Nephron (organoid): Measurements from ENCODE around the gene FMR1.

ENCODE experiments used
- H3K27ac Mint-ChIP-seq, 3 experiments: 2 replicates each; pipeline ENCODE4 v1.8.0; 2020; ENCODE audit warnings: mixed read lengths in 3 of 3, mild to moderate bottlenecking in 2 of 3, moderate library complexity in 1 of 3
- H3K27me3 Mint-ChIP-seq: 2 replicates; pipeline ENCODE4 v1.8.0; 2021; ENCODE audit warnings: low read depth, mild to moderate bottlenecking, moderate library complexity, mixed read lengths
- H3K36me3 Mint-ChIP-seq: 2 replicates; pipeline ENCODE4 v1.8.0; 2020; ENCODE audit warnings: low read depth, mixed read lengths
- H3K4me1 Mint-ChIP-seq: 2 replicates; pipeline ENCODE4 v1.8.0; 2020; ENCODE audit warnings: mixed read lengths
- H3K4me3 Mint-ChIP-seq, 3 experiments: 2 replicates each; pipeline ENCODE4 v1.8.0; 2020; ENCODE audit warnings: mild to moderate bottlenecking in 3 of 3, mixed read lengths in 3 of 3, moderate library complexity in 2 of 3
- H3K9me3 Mint-ChIP-seq: 2 replicates; pipeline ENCODE4 v1.8.0; 2020; ENCODE audit warnings: mixed read lengths
- CTCF ChIP-seq, 3 experiments: fragments of 200-600 bp; sonication (generic); IDR thresholded peaks; one replicate each; pipeline ENCODE4 v1.5.0; 2021; ENCODE audit warnings: antibody characterized with exemption in 3 of 3; ENCODE audit not compliant: unreplicated experiment in 3 of 3

FMR1 gene

GRCh38 chrX:147917700-147918695 is 6.3 kb downstream of the FMR1 start:
- H3K36me3 Mint-ChIP-seq, result peaks cover 4% of the 10 kb centered on the region
- TF ChIP-seq CTCF (IDR thresholded peaks at IDR 0.05; ENCODE audit: unreplicated experiment in 3 of 3), result no peak
- H3K27ac Mint-ChIP-seq, result peak overlapping the region in 1 of 3 experiments; percentile 53
- no peaks in the 10 kb centered on the region for H3K27me3 Mint-ChIP-seq
- no peak overlapping the region for H3K4me3 Mint-ChIP-seq
- peaks cover 49% of the 10 kb centered on the region for H3K4me1 Mint-ChIP-seq
- no peaks in the 10 kb centered on the region for H3K9me3 Mint-ChIP-seq

GRCh38 chrX:147920161-147920666 is 8.5 kb downstream of the FMR1 start:
- TF ChIP-seq CTCF (IDR thresholded peaks at IDR 0.05; ENCODE audit: unreplicated experiment in 3 of 3), result no peak
- Mint-ChIP-seq H3K4me1 (peaks cover 38% of the 10 kb centered on the region), H3K27ac (peak overlapping the region in 2 of 3 experiments; percentile 28 to 59), H3K4me3 (no peak overlapping the region), H3K36me3 (peaks cover 4% of the 10 kb centered on the region), H3K27me3 (no peaks in the 10 kb centered on the region), H3K9me3 (no peaks in the 10 kb centered on the region)

GRCh38 chrX:147923605-147924004 is 11.9 kb downstream of the FMR1 start:
- Mint-ChIP-seq H3K4me3 (no peak overlapping the region), H3K4me1 (peaks cover 9% of the 10 kb centered on the region), H3K27ac (no peak overlapping the region), H3K36me3 (peaks cover 18% of the 10 kb centered on the region), H3K9me3 (peaks cover 2% of the 10 kb centered on the region), H3K27me3 (no peaks in the 10 kb centered on the region)
- no peak for TF ChIP-seq CTCF (IDR thresholded peaks at IDR 0.05; ENCODE audit: unreplicated experiment in 3 of 3)

- TF ChIP-seq CTCF (IDR thresholded peaks at IDR 0.05; ENCODE audit: unreplicated experiment in 3 of 3), result no peak
- Mint-ChIP-seq H3K36me3 (peaks cover 30% of the 10 kb centered on the region), H3K27me3 (no peaks in the 10 kb centered on the region), H3K27ac (no peak overlapping the region), H3K4me3 (no peak overlapping the region), H3K9me3 (peaks cover 2% of the 10 kb centered on the region), H3K4me1 (no peaks in the 10 kb centered on the region)
These were observed 15.5 kb downstream of the FMR1 start for GRCh38 chrX:147927256-147927655.

GRCh38 chrX:147933815-147934214 is 22.1 kb downstream of the FMR1 start:
- no peaks in the 10 kb centered on the region for H3K4me1 Mint-ChIP-seq
- no peak for TF ChIP-seq CTCF (IDR thresholded peaks at IDR 0.05; ENCODE audit: unreplicated experiment in 3 of 3)
- H3K27ac Mint-ChIP-seq, result no peak overlapping the region
- H3K27me3 Mint-ChIP-seq, result no peaks in the 10 kb centered on the region
- H3K9me3 Mint-ChIP-seq, result no peaks in the 10 kb centered on the region
- no peak overlapping the region for H3K4me3 Mint-ChIP-seq
- H3K36me3 Mint-ChIP-seq, result peaks cover 48% of the 10 kb centered on the region
